GM19455 (cell line): ENCODE data around the gene ABI1.

Source experiments
- ATAC-seq: cut with Tn5 transposase; IDR thresholded peaks from one replicate; pipeline ENCODE4 v1.9.1; 2021; ENCODE audit not compliant: unreplicated experiment

The ABI1 gene

DNA sequence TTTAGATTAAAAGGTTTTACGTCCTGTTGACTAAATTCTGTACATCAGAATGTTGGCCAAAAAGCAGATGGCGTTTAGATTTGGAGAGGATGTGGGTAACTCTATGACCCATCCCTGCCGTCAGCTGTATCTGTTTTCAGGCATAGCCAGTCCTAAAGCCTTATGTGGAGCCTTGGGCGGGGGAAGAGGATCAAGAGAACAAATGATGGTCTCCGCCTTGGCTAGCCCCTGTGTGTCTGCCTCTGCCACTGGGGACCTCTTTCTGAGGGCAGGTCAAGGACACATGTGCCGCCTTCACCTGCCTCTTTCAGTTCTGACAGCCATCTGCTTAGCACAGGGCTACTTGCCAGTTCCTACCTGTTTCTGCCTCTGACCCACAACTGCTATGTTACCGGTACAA is 139.2 kb downstream of the ABI1 start:
- no peak for ATAC-seq

DNA sequence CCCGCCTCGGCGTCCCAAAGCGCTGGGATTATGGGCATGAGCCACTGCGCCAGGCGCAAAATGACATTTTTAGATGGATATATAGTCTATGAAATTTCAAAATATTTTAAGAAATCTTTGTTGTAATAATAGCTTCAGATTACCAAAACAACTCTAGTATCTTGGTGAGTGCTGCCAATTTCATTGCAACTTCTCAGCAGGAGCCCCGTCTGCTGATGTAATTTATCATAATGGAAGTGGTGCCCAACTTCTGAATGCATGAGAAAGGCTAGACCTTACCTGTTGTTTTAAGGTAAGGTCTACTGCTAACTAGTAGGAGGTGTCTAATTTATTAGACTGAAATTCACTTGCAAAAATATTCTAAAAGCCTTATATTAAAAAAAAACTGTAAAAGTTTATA is 143.3 kb downstream of the ABI1 start:
- ATAC-seq = no peak

DNA sequence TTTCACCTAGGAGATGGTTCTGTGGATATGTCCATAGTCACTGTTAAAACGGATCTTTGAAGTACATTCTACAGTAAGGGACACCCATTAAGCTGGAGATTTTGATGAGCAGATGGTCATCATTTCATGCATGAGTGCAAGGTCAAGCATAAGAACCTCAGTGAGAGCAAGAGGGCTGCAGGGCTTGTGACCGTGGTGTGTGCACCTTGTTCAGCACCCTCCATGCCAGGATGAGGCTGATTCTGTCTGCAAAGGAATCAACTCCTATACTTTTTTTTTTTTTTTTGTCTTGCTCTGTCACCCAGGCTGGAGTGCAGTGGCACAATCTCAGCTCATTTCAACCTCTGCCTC is 145.6 kb downstream of the ABI1 start:
- no peak for ATAC-seq

DNA sequence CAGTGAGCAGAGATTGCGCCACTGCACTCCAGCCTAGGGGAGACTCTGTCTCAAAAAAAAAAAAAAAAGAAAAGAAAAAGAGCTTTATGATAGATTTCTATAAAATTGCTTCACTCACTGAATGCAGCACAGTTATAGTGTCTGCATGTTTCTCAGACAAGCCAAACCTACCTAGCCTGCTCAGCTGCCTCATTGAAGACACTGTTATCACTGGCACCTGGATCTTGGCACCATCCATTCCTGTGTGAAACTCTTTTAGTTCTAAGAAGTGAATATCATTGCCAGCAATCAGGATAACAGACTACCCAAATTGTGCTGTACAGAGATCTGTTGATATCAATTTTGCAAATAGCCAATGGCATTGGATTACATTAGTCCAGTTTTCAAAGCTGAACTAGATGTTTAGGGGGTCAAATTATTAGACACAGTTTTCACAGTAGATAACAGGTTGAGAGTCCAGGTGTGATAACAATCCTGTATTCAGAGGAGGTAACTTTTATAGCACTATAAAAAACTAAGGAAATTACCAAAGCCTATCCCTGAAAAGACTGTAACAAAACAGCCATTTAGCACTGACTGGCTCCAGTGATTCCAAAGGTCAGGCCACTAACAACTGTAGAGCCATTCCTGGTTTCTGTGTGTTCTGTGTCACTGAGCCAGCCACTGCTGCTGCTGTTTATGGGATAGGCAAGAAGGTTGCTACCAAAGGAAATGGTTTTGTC is 146.2 kb downstream of the ABI1 start:
- no peak for ATAC-seq

DNA sequence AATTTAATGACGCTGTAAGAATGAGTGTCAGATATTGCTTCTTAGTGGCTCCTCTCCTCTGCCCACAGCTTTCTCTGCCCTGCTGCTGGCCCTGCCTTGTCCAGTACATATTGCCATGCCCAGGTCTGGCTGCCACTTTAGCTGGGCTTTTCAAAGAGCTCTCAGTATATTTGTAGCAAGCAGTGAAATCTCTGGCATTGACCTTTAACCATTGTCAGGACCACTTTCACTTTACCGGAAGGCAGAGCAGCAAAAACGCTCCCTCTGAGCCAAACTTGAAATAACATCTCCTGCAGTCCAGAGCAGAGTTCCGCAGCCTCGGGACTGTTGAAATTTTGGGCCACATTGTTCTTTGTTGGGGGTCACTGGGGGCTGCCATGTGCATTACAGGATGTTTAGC is 149.4 kb downstream of the ABI1 start:
- ATAC-seq = no peak

DNA sequence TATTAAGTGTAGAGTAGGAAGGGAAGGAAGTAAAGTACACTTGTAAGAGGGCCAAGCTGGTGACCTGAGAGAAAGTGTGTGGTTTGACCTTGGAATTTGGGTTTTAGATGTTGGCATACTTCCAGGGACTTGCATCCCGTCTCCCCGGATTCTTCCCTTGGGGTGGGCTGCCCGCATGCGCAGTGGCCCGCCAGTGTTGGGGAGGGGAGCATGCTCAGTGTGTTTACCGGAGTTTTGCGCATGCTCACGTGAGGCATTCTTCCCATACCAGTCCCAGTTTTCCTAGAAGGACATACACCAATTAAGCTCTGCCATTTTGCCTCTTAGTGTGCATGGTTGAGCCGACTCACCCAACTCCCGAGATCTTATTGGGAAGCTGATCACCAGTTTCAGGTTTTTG is 153.8 kb downstream of the ABI1 start:
- ATAC-seq = no peak

DNA sequence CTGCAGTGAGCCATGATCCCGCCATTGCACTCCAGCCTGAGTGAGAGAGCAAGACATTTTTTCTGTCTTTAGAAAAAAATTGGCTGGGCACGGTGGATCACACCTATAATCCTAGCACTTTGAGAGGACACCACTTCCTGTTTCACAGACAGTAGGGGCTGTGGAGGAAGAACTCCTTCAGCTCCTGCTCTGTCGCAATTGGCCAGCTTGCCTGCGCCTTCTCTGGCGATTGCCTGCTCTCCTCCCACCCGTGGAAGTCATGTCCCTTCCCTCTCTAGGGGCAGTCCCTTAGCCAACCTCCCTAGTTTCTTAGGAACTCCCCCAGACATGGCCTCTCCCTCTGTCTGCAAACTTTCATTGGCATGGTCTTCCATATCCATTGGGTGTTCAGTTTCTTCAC is 154.6 kb downstream of the ABI1 start:
- ATAC-seq = no peak

DNA sequence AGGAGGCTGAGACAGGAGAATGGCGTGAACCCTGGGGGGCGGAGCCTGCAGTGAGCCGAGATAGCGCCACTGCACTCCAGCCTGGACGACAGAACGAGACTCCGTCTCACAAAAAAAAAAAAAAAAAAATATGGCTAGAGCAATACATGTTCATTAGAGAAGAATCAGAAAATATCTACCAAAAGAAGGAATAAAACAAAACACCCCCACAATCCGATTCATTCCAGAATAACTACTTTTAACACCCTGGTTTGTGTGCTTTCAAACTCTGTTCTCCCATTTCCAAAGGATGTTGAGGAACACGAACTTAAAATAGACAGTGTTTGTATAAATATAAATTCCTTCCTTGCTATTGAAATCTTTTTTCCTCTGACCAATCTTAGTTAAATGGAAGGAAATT is 156.8 kb downstream of the ABI1 start:
- no peak for ATAC-seq

DNA sequence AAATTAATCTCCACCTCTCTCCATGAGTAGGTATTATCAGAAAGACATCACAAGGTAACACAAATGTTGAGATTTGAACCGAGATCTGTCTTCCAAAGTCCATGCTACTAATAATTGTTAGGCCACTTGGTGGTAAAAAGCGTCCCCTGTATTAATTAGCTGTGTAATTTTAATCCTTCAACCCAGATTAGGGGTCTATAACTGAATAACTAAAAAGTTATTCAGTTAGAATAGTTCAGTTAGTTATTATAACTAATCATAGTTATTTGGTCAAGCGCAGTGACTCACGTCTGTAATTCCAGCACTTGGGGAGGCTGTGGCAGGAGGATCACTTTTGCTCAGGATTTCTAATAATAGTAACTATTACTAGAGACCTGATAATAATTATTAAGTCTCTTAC is 157.7 kb downstream of the ABI1 start:
- ATAC-seq = no peak

DNA sequence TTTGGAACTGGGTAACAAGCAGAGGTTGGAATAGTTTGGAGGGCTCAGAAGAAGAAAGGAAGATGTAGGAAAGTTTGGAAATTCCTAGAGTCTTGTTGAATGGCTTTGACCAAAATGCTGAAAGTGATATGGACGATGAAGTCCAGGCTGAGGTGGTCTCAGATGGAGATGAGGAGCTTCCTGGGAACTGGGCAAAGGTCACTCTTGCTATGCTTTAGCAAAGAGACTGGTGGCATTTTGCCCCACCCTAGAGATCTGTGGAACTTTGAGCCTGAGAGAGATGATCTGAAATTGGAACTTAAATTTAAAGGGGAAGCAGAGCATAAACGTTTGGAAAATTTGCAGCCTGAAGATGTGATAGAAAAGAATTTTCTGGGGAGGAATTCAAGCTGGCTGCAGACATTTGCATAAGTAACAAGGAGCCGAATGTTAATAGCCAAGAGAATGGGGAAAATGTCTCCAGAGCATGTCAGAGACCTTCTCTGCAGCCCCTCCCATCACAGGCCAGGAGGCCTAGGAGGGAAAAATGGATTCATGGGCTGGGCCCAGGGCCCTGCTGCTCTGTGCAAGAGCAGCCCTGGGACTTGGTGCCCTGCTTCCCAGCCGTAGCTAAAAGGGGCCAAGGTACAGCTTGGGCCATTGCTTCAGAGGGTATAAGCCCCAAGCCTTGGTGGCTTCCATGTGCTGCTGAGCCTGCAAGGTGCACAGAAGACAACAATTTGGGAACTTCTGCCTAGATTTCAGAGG is 159.7 kb downstream of the ABI1 start:
- ATAC-seq = no peak

DNA sequence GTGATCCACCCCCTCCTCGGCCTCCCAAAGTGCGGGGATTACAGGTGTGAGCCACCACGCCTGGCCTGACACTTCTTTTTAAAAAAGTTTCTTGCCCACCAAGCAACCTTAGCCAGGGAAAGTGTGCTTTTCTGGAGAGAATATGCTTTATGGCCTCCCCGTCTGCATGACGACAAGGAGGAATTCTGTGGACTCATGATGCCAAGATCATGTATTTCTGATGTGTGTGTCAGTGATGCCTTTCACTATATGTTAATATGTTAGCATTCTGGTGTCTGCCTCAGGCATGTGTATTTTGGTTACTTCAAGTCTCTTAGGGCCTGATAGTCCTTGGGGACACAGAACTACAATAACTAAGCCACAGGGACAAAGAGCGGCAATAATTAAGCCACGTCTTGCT is 161.1 kb downstream of the ABI1 start:
- ATAC-seq = no peak

DNA sequence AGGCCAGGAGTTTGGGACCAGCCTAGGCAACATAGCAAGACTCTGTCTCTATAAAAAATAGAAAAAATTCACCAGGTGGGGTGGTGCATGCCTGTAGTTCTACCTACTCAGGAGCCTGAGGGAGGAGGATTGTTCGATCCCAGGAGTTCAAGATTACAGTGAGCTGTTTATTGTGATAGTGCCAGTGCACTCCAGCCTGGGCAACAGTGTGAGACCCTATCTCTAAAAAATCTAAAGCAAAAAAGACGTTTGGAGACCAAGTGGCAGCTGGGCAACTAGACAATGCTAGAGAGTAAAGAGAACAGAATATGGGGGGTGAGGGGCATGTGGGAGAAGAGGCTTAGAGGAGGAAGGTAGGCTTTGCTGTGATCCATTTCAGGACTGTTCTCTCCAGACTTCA is 161.8 kb downstream of the ABI1 start:
- ATAC-seq = no peak

DNA sequence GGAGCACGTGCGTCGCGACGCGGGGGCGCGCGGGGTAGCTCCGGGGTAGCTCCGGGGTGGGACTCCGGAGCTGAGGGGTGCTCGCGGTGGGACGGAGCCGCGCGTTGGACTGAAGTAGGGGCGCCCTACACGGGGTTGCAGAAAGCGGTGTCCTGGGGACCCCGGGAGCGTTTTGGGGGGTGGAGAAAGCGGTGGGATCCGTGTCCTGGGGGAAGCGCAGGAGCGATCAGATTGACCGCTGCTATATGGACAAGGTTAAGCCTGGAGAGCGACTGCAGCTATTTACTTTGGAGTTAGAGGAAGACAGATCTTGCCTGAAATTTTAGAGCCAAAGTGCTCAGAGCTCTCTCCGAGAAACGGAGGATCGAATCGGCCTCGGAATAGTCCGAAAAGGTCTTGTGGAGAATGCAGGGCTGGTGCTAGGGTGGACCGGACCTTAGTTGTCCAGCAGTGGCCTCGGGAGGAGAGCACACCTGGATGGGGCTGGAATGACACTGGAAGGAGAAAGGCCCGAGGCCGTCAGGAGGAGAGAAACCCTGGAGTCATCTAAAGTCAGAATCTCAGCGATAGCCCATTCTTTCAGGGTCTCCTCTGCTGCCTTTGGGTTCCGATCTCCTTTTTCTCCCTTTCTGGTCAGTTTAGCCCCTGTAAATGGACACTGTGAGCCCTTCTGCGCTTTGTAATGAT is 162.7 kb downstream of the ABI1 start:
- no peak for ATAC-seq

DNA sequence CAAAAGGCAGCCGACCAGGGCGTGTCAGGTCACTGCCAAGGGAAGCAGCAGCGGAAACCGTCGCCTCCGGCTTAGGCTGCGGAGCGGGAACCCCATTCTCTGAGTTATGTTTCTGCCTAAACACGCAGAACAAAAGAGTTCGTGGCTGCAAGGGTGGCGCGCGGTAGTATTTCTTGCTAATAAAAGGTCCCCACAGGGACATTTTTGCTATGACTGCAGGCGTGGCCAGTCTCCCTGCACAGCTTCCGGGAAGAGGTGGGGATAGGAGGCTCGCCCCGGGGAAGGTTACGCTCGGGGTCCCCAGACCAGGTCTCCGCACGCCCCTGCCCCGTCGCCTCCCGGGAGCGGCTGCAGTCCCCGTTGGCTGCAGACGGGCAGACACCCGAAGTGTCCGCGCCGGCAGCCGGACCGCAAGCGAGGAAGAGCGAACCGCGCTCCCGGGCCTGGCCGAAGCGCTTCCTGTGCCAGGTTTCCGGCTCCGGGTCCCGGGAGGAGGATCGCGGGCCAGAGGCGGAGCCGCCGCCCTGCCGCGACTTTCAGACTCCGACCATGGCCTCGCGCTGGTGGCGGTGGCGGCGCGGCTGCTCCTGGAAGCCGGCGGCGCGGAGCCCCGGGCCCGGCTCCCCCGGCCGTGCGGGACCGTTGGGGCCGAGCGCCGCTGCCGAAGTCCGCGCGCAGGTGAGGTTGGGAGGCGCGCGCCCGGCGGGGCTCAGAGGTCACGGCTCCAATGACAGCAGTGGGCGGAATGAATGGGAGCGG is 163.4 kb downstream of the ABI1 start, which contains the start of gene PDSS1:
Gene PDSS1 (plus strand): TSS at position 539 of the 759 bp plus-strand sequence. CDS start 11 bp downstream, at position 550.
- peak; percentile 84 for ATAC-seq

DNA sequence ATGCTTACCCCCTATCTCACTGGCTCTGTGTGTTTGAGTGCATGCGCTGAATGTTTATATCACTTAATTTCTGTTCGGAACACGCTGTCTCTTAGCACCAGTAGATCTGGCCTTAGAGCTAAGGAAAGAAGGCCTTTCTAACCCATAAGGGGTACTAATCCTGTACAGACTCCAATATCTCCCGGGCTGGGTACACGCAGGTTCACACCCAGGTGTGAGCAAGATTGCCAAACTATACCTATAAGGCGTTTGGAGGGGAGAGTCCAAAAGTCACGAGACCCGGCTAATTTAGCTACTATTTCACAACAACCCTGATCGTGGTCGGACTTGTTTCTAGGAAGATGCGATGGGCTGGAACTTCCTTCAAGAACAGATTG is 164.0 kb downstream of the ABI1 start:
- peak; percentile 1 for ATAC-seq
